ENCODE measurements around the gene DNHD1.

GRCh38 chr11:6544921-6545850, 48.1 kb downstream of the DNHD1 start:
- TF ChIP-seq, protein P1, sequence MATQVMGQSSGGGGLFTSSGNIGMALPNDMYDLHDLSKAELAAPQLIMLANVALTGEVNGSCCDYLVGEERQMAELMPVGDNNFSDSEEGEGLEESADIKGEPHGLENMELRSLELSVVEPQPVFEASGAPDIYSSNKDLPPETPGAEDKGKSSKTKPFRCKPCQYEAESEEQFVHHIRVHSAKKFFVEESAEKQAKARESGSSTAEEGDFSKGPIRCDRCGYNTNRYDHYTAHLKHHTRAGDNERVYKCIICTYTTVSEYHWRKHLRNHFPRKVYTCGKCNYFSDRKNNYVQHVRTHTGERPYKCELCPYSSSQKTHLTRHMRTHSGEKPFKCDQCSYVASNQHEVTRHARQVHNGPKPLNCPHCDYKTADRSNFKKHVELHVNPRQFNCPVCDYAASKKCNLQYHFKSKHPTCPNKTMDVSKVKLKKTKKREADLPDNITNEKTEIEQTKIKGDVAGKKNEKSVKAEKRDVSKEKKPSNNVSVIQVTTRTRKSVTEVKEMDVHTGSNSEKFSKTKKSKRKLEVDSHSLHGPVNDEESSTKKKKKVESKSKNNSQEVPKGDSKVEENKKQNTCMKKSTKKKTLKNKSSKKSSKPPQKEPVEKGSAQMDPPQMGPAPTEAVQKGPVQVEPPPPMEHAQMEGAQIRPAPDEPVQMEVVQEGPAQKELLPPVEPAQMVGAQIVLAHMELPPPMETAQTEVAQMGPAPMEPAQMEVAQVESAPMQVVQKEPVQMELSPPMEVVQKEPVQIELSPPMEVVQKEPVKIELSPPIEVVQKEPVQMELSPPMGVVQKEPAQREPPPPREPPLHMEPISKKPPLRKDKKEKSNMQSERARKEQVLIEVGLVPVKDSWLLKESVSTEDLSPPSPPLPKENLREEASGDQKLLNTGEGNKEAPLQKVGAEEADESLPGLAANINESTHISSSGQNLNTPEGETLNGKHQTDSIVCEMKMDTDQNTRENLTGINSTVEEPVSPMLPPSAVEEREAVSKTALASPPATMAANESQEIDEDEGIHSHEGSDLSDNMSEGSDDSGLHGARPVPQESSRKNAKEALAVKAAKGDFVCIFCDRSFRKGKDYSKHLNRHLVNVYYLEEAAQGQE (IDR thresholded peaks at IDR 0.05; ENCODE audit: insufficient read depth in 1 of 2, low read depth in 2 of 2, low read length in 1 of 2): no peak
- TF ChIP-seq, protein P2, sequence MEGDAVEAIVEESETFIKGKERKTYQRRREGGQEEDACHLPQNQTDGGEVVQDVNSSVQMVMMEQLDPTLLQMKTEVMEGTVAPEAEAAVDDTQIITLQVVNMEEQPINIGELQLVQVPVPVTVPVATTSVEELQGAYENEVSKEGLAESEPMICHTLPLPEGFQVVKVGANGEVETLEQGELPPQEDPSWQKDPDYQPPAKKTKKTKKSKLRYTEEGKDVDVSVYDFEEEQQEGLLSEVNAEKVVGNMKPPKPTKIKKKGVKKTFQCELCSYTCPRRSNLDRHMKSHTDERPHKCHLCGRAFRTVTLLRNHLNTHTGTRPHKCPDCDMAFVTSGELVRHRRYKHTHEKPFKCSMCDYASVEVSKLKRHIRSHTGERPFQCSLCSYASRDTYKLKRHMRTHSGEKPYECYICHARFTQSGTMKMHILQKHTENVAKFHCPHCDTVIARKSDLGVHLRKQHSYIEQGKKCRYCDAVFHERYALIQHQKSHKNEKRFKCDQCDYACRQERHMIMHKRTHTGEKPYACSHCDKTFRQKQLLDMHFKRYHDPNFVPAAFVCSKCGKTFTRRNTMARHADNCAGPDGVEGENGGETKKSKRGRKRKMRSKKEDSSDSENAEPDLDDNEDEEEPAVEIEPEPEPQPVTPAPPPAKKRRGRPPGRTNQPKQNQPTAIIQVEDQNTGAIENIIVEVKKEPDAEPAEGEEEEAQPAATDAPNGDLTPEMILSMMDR (IDR thresholded peaks at IDR 0.05): no peak
- TF ChIP-seq POLR2AphosphoS5 (IDR thresholded peaks at IDR 0.05; ENCODE audit: low read depth, low read length) (no peak), SIN3A (IDR thresholded peaks at IDR 0.05; ENCODE audit: borderline replicate concordance, insufficient read depth, low read depth, low read length) (no peak), TCF7L2 (IDR thresholded peaks at IDR 0.05; ENCODE audit: low read depth, low read length) (no peak)

Data from Panc1 (cell line).